NCI-H1417 treated with DMSO at 0.1 percent for 48 hours (cell line): ENCODE results near the gene HSH2D.

ENCODE experiments used
- DNase-seq: peaks from one replicate; lab custom pipeline; 2025; lab: John Stamatoyannopoulos, UW

The HSH2D gene

DNA sequence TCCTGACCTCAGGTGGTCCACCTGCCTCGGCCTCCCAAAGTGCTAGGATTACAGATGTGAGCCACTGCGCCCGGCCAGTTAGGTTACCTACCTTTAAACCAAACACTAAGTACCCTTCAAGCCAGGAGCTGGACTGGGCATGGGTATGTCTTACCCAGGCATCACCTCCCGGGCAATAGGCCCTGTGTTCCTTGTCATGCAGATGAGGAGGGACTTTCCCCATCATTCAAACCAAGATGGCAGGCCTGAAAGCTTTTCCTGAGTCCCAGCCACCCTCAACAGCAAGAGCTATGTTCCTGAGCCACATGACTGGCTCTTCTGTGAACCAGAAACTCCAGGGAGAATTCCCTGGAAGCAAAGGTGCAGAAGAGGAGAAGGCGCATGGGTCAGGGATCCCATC lies 22.3 kb upstream of the HSH2D start:
- DNase-seq = no peak

DNA sequence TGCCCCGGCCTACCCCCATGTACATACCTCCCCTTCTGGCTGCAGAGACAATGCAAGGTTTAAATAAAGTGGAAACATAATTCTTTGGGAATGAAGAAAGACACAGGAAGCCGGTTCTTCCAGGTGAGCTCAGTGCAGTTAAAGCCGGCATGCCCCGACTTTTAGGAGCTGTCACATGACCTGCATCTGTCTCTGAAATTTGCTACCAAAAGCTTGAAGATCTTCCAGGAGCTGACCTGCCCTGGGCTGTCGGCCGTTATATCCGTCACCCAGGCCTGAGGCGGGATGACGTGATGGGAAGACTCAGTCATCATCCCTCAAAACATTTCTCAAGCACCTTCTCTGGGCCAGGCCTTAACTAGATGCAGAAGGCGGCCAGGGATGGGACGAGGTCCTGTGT lies 21.5 kb upstream of the HSH2D start:
- DNase-seq = no peak

DNA sequence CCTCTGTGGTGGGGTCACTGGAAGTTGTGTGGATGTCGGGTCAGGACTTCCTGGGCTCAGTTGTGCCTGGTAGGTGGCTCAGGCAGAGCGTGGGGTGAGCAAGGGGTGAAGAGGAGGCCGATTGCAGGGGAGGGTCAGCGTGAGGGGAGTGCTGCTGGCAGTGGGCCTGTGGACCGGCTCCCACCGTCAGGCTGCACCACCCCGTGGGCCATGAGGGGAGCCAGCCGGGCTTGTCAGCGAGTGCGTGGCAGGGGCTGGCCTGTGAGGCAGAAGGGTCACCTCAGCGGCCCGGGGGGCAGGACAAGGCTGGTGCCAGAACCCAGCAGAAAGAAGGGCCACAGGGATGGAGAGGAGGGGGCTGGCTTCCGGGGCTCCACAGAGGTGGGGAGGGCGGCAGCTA lies 18.5 kb upstream of the HSH2D start:
- DNase-seq = no peak

DNA sequence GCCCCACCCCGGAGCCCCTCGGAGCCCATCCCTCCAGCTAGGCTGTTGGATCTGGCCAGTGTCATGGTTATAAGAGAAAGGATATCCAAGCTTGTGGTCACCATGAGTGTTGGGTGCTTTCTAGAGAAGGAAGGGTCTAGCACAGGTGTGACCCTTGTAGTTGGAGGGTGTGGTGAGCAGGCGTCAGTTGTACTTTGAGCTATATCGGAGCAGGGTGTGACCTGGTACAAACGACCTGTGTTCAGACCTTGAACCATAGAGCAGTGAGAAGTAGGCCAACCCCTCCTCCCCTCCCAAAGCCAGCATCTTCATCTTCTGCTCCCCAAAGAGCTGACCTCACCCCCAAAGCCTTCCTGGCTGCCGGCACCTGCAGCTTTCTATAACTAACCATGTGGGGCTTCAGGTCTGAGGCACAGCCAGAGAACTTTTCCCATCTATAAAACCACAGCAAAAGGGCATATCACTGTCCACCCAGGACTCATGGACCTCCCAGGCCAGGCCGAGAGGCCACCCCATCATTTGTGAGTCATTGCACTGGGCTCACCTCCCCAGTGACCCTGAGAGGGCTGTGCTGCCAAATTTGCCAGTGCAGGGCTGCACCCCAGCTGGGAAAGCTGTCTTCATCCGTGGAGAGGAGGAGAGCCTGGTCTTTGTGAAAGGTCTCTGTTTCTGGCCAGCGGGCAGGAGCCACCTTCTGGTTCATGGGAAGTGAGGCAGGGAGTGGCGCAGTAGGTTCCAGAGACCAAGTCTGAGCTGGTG lies 17.6 kb upstream of the HSH2D start:
- DNase-seq = no peak

DNA sequence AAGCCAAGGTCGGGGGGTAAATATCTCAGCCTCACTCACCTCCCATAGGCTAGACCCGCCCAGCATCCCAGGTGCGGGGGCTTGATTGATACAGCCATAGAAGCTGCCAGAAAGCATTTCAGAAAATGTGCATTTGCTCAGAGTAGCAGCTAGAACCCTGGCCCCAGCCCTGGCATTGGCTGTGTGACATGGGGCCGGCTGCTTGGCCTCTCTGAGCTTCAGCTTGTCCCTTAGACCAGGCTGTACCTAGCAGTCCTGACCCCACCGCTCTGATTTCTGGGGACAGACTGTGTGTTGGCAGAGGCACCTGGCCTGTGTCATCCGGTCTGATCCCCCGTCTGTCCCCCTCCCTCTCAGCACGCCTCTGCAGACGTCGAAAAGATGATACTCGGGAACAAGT lies 16.4 kb upstream of the HSH2D start:
- DNase-seq = no peak

DNA sequence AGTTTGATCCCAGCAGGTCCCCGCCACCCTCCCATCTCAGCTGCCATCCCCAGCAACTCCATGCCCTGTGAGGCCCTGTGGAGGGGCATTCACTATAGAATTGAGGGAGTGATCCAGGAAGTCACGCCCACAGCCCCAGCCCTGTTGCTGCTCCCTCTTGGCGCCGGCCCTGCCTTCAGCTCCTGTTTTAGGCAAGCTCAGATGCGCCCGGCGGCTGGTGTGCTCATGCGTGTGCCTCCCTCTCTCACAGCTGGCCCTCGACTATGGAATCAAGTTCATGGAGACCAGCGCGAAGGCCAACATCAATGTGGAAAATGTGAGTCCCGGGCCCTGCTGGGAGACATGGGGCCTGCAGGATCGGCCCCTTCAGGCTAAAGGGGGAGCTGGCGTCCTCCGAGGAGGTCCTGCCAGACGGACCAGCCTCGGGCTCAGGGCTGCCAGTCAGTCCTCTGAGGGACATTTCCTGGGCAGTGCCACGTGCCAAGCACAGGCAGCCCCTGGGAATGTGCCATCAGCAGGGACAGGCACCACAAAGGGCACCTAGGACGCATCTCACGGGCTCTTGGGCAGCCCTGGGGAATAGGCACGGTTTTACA lies 15.6 kb upstream of the HSH2D start:
- DNase-seq = no peak

DNA sequence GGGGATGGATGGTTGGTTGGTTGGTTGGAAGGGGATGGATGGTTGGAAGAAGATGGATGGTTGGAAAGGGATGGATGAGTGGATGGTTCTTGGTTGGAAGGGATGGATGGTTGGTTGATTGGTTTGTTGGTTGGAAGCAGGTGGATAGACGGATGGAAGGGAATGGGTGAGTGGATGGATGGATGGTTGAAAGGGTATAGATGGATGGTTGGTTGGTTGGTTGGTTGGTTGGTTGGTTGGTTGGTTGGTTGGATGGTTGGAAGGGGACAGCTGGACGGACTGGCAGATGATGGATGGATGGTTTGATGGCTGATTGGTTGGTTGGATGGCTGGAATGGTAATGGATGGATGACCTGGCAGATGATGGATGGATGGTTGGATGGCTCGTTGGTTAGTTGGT lies 11.8 kb upstream of the HSH2D start:
- DNase-seq = no peak

DNA sequence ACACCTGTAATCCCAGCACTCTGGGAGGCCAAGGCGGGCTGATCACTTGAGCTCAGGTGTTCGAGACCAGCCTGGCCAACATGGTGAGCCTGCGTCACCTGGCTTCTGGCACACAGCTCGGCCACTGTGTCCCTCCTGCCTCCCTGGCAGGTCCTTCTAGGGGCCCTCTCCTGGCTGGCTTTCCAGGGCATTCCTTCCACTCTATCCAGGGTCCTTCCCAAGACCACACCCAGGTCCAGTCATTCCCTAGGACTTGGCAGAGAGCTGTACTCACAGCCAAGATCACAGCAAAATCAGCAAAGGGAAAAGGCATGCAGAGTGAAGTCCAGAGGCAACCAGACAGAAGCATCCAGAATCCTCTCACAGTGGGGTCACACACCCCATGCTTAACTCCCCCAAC lies 9.7 kb upstream of the HSH2D start:
- DNase-seq = no peak

DNA sequence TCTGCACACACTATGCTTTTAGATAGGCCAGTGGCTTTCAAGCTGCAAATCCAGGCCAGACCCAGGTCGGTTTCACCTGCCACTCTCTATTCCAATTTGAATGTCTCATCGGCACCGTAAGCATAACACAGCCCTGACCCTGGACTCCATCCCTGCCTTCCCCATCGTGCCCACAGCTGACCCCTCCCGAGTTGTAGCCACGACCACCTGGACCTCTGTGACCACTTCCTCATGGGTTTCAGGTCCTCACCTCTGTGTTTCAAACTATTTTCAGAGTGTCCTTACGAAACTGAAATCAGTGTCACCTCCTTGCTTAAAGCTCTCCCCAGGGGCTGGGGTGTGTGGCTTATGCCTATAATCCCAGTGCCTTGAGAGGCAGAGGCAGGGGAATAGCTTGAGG lies 9.0 kb upstream of the HSH2D start:
- DNase-seq = no peak

DNA sequence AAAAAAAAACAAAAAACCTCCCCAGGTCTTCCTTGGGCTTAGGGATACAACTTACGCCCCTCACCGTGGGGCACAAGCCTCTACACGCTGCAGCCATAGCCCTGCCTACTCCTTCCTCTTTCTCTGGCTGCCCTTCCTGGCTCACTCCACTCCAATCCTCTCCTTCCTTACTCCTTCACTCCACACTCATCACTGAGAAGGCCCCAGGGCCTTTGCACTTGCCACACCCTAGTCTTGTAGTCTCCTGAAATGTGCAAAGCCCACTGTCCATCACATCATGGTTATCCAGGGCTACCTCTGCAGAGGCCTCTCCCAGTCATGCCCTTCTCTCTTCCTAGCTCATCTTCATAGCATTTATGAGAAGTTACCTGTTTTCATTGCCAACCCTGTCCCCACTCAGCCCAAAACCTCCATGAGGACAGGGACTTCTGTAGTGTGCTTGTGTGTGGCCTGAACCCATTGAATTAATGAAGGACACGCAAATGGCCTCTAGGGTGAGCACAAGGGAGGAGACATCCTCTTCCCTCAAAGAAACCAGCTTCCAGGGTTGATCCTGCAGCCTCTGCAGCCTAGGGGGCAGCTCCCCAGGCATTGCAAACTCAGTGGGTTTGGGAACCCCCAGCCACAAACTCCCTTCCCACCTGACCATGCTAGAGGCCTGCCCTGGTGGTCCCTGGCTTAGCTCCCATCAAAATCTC lies 7.9 kb upstream of the HSH2D start:
- no peak for DNase-seq

DNA sequence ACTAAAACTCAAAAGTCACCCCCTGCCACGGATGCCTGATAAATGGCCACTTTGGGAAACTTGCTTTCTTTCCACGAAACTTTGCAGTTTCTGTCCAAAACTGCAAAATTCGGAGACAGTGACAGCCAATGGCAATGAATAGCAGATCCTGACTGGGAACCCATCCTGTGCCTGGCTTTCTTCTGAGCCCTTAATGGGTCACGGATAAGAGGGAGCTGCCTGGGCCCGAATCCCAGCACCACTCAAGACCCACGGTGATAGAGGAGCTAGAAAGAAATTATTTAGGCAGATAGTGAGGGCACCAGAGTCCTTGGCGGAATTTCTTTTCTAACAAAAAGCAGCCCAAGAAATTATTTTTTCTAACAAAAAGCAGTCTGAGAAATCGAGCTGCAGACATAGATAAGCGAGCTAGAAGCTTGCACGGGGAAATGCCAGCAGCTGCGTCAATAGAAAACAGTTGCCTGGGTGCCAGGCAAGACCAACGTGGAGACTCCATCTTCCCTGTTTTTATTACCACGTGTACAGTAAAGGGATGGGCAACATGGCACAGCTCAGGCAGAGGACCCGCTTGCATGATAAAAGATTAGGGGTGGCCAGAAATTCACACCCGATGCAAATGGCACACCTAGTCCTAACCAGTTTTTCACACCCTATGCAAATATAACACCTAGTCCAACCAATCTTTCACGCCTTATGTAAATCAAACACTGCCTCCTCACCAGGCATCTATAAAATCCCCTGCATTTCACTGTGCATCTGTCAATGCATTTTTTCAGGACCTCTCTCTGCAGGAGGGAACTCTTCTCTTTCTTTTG lies 7.1 kb upstream of the HSH2D start:
- no peak for DNase-seq

DNA sequence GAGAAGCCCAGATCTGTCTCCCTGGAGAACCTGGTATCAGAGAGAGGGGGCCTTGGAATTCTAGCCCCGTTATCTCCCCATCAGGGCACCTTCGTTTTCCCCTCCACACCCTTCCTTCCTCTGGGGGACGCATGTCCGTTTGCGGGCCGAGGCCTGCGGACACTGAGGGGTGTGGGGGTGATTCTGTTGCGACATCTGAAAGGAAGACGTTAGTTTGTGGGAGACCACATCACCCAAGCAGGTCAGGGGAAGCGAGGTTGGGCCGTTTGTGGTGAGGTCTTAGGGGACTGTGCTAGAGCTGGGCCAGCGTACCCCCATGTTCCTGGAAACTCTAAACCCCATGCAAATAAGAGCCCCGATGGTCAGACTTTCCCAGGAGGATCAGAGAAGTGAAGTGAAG lies 3.7 kb upstream of the HSH2D start:
- DNase-seq = no peak

DNA sequence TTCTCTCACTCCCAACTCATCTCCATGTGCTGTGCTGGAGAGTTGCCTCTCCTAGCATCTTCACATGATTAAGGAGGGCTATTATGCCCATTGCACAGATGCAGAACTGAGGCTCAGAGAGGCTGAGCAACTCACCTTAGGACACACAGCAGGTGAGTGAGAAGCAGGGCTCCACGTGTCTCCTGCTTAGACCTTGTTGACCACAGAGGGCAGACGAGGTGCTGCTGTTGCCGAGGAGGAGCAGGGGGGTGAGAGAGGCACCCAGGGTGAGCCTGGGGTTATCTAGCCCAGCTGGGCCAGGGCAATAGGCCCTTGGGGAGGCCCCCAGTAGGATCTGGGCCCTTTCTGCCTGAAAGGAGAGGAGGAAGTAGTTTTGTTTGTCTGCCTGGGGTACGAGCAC lies 2.4 kb upstream of the HSH2D start:
- no peak for DNase-seq

DNA sequence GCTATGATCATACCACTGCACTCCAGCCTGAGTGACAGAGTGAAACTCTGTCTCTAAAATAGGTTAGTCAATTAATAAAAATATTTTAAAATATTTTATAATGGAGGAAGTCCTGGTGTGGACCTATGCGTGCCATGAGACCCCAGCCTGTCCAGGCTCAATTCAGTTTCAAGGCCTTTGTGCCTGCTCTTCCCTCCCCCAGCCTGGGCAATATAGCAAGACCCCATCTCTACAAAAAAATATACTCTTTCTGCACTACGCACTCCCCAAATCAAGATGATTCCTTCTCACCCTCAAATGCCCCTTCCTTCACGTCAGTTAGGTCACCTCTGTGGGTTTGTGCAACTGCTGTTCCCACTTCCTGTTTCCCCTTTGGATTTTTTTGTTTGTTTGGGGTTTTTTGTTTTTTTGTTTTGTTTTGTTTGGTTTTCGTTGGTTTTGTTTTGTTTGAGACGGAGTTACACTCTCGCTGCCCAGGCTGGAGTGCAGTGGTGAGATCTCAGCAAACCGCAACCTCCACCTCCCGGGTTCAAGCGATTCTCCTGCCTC lies 1.4 kb upstream of the HSH2D start:
- DNase-seq = no peak

DNA sequence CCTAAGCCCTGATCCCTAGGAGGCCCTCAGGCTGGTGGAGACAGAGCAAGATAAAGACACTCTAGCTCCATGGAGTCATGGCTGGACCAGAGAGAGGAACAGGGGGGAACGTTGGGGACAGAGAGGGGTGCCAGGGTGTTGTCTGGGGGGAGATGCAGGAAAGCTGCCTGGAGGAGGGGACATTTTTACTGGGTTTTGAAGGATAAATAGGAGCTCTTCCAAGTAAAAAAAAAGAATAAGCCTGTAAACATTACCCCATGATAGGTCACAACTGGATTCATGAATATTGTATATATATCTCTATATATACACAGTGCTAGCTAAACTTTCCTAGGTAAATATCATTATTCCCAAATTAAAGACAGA lies 714 bp downstream of the HSH2D start:
- DNase-seq = no peak

DNA sequence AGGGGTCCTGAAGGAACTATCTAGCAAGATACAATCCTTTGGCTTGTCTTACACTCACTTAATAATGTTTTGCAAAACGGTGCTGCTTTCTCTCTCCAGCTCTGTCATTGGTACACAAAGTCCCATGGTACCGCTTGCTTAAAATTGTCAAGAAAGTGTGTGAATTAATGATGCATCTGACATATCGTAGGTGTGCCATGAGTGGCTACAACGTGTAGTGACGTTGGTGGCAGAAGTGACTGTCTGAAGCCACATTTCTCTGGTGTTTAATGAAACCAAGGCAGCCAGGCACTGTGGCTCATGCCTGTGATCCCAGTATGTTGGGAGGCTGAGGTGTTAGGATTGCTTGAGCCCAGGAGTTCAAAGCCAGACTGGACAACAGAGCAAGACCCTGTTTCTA lies 2.6 kb downstream of the HSH2D start:
- DNase-seq = no peak

DNA sequence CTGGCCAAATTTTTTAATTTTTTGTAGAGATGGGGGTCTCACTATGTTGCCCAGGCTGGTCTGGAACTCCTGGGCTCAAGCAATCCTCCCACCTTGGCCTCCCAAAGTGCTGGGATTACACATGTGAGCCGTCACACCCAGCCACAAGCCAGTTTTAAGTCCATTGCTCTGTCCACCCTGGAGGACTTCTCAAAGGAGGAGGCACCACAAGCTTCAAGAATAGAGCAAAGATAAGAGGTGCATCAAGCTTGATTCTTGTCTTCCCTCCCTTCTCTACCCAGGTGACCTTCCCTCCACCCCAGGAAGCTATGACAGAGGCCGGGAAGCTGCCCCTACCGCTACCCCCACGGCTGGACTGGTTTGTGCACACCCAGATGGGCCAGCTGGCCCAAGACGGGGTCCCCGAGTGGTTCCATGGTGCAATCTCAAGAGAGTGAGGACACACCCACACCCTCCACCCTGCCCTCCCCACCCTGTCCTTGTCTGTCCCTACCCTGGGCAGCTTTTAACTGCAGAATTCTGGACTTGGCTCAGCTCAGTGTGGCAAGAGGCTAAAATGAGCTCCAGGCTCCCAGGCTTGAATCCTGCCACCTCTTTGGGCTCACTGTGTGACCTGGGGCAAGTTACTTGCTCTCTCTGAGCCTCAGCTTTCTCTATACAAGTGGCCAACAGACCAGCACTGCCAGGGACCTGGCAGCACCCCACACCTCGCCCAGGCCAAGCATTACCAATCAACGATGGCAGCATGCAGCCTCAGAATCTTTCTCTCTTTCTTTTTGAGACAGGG lies 5.2 kb downstream of the HSH2D start:
- no peak for DNase-seq

DNA sequence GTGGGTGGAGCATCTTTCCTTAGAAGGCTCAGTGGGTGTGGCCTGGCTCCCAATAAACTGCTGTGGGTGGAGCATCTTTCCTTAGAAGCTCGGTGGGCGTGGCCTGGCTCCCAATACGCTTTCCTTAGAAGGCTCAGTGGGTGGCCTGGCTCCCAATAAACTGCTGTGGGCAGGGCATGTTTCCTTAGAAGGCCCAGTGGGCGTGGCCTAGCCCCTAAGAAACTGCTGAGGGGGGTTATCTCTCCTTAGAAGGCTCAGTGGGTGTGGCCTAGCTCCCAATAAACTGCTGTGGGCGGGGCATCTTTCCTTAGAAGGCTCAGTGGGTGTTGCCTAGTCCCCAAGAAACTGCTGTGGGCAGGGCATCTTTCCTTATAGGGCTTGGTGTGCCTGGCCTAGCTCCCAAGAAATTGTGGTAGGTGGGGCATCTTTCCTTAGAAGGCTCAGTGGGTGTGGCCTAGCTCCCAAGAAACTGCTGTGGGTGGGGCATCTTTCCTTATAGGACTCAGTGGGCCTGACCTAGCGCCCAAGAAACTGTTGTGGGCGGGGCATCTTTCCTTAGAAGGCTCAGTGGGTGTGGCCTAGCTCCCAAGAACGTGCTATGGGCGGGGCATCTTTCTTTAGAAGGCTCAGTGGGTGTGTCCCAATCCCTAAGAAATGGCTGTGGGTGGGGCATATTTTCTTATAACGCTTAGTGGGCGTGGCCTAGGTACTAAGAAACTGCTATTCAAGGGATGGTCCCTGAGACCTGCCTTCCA lies 10.3 kb downstream of the HSH2D start:
- DNase-seq = no peak

DNA sequence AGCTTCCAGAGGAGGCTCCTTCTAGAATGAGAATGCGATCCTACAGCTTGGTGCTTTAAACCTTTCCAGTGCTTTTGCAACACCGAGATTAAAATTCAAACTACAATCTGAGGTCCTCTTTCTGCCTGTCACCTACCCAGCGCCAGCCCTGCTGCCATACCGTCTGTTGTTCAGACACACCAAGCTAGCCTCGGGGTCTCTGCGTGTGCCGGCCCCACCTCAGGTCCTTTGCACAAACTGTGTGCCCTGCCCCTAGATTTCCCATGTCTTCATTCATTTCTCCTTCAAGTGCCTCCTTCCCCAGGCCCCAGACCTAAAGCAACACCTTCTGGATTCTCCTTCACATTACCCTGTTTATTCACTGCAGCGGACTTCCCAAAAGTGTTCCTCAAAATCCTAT lies 11.1 kb downstream of the HSH2D start:
- DNase-seq = no peak

DNA sequence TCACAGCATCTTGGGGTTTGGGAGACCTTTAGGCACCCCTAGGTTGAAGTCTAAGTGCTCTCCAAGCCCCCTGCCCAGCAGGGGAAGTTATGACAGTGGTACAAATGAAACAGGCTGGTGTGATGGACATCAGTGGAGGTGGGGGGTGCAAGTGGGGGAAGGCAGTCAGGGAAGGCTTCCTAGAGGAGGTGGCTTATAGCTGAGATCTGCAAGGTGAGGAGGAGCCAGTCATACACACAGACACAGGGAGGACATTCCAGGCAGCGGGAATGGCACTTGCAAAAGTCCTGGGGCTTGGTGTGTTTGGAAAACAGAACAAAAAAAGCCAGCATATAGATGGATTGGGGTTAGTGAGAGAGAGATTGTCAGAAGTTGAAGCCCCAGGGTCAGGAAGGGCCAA lies 11.6 kb downstream of the HSH2D start:
- no peak for DNase-seq

DNA sequence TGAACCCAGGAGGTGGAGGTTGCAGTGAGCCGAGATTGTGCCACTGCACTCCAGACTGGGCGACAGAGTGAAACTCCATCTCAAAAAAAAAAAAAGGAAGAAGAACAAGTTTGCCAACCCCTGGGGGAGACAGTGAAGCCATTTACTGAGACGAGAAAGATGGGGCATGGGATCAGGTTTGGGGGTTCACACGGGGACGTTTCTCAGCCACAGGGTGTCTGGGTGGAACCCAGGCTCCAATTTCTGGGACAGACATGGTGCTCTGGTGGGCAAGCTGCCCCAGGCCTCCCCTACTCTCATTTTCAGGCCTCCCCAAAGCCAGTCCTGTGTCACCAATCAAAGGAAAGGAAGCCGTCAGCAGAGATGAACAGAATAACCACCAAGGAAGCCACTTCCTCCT lies 13.4 kb downstream of the HSH2D start:
- no peak for DNase-seq
